Memory B cell (primary cell): ENCODE results near the gene DNAH14.

Experiments
- ATAC-seq: fragments of 150-1000 bp; cut with Tn5 transposase; 2 replicates; pipeline ENCODE4 v1.10.0; 2021; ENCODE audit warnings: low read depth, mild to moderate bottlenecking, moderate library complexity
- DNase-seq, 2 donors: peaks; one replicate each; pipeline ENCODE4 v3.0.0; 2022; ENCODE audit warnings: low spot score in 2 of 2
- H3K27ac Mint-ChIP-seq: one replicate; pipeline ENCODE4 v1.8.0; 2022; ENCODE audit warnings: mild to moderate bottlenecking, moderate library complexity, mixed read lengths
- H3K27me3 Mint-ChIP-seq: one replicate; pipeline ENCODE4 v1.8.0; 2022; ENCODE audit warnings: mixed read lengths
- H3K36me3 Mint-ChIP-seq: one replicate; pipeline ENCODE4 v1.8.0; 2022; ENCODE audit warnings: mild to moderate bottlenecking, mixed read lengths
- H3K4me1 Mint-ChIP-seq: one replicate; pipeline ENCODE4 v1.8.0; 2022; ENCODE audit warnings: mixed read lengths
- H3K4me3 Mint-ChIP-seq: one replicate; pipeline ENCODE4 v1.8.0; 2022; ENCODE audit warnings: mild to moderate bottlenecking, moderate library complexity, mixed read lengths
- H3K9me3 Mint-ChIP-seq: one replicate; pipeline ENCODE4 v1.8.0; 2022; ENCODE audit warnings: mixed read lengths

DNAH14 gene

GRCh38 chr1:225446595-225446960, 517.1 kb downstream of the DNAH14 start:
- no peak overlapping the region for H3K27ac Mint-ChIP-seq
- no peaks in the 10 kb centered on the region for H3K36me3 Mint-ChIP-seq
- no peaks in the 10 kb centered on the region for H3K9me3 Mint-ChIP-seq
- ATAC-seq (no peak), DNase-seq (no peak)
- H3K27me3 Mint-ChIP-seq: peaks cover 5% of the 10 kb centered on the region
- H3K4me1 Mint-ChIP-seq: peaks cover 34% of the 10 kb centered on the region
- H3K4me3 Mint-ChIP-seq: no peak overlapping the region

GRCh38 chr1:225446981-225447615, 517.6 kb downstream of the DNAH14 start:
- ATAC-seq (no peak), DNase-seq (no peak)
- H3K4me3 Mint-ChIP-seq: no peak overlapping the region
- no peak overlapping the region for H3K27ac Mint-ChIP-seq
- peaks cover 33% of the 10 kb centered on the region for H3K4me1 Mint-ChIP-seq
- H3K27me3 Mint-ChIP-seq: peaks cover 5% of the 10 kb centered on the region
- H3K9me3 Mint-ChIP-seq: no peaks in the 10 kb centered on the region
- no peaks in the 10 kb centered on the region for H3K36me3 Mint-ChIP-seq

DNA sequence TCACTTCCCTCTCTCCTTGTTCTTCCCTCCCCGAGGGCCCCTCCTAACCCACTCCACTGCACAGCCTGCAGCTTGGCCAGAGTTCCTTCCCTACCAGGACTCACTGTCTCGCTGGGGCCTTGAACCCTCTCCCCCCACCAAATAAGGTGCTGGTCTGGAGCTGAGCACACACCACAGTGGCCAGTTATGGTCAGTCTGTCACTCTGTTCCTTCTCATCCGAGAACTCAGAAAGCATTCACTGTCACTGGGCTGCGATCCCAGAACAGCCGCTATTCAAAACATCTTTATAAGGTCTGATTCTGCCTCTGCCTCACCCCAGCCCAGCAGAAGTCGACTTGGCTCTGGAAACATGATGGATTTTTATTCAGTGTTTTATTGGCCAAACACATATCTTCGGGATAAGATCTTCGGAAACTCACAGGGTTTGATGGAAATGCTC, 518.2 kb downstream of the DNAH14 start:
- ATAC-seq (no peak), DNase-seq (no peak)
- H3K27ac Mint-ChIP-seq: no peak overlapping the region
- no peaks in the 10 kb centered on the region for H3K9me3 Mint-ChIP-seq
- H3K4me3 Mint-ChIP-seq: no peak overlapping the region
- H3K4me1 Mint-ChIP-seq: peaks cover 29% of the 10 kb centered on the region
- no peaks in the 10 kb centered on the region for H3K36me3 Mint-ChIP-seq
- H3K27me3 Mint-ChIP-seq: peaks cover 5% of the 10 kb centered on the region

GRCh38 chr1:225448146-225448805, 518.8 kb downstream of the DNAH14 start:
- Mint-ChIP-seq H3K4me1 (peaks cover 23% of the 10 kb centered on the region), H3K27ac (no peak overlapping the region), H3K27me3 (peaks cover 5% of the 10 kb centered on the region), H3K4me3 (no peak overlapping the region), H3K36me3 (no peaks in the 10 kb centered on the region), H3K9me3 (no peaks in the 10 kb centered on the region)
- DNase-seq (no peak), ATAC-seq (no peak)
